Psoas muscle (tissue), 8 donors: ENCODE measurements around the gene FOXA2. TPM values are rescaled to one million over a fixed set of nuclear protein-coding genes. Genes with fewer than 3 reads are reported as not detected.
"Not testable (repeated sequence)": the region's sequence is repeated elsewhere in the genome, so short reads cannot be mapped to it uniquely, and the experiment has no call there.

Source experiments
- ATAC-seq, 4 donors: fragments of 200-7000 bp; cut with Tn5 transposase; one replicate each; pipeline ENCODE4 v1.9.1; 2020; ENCODE audit warnings: moderate library complexity in 3 of 4, mild to moderate bottlenecking in 2 of 4
- DNase-seq, 2 donors: peaks; one replicate each; pipeline ENCODE4 v3.0.0-alpha.2; 2020
- H3K27ac ChIP-seq: fragments of 200-600 bp; one replicate; pipeline ENCODE4 v1.8.0; 2022
- H3K27me3 ChIP-seq, 3 donors: fragments of 200-600 bp in 1 of 3; one replicate each; pipeline versions ENCODE4 v1.6.1 to v1.8.0; 2013 to 2022; ENCODE audit warnings: low read length in 2 of 3, mild to moderate bottlenecking in 2 of 3, moderate library complexity in 1 of 3; ENCODE audit not compliant: insufficient read depth in 3 of 3
- H3K36me3 ChIP-seq, 2 donors: fragments of 200-600 bp in 1 of 2; one replicate each; pipeline versions ENCODE4 v1.6.1 to v1.8.0; 2013 to 2022; ENCODE audit warnings: low read depth in 1 of 2, mild to moderate bottlenecking in 1 of 2, moderate library complexity in 1 of 2; ENCODE audit not compliant: insufficient read depth in 1 of 2
- H3K4me1 ChIP-seq: fragments of 200-600 bp; one replicate; pipeline ENCODE4 v1.8.0; 2022
- H3K4me3 ChIP-seq: fragments of 200-600 bp; one replicate; pipeline ENCODE4 v1.8.0; 2022; ENCODE audit warnings: mild to moderate bottlenecking
- H3K9me3 ChIP-seq: fragments of 200-600 bp; one replicate; pipeline ENCODE4 v1.8.0; 2022
- WGBS, 3 donors: extraction: QIAGEN DNeasy Blood & Tissue Kit; methylation state at CpG; one replicate each; pipeline versions ENCODE4 v1.1.6 to v1.1.7; 2013; 5-methylcytosine and 5-hydroxymethylcytosine counted together
- intact Hi-C, 2 donors: fragments of 100-400 bp; cut with DNase I; formaldehyde crosslinking; loops; one replicate each; pipeline versions ENCODE4 v1.11.0 to v1.14.2; 2022
- polyA plus RNA-seq, 3 donors: library from polyadenylated mRNA; stranded (reverse); fragments of 200-250 nt; gene quantifications; one replicate each; pipeline ENCODE4 v1.2.3, GENCODE V29; 2013
- total RNA-seq, 4 donors: library from RNA; stranded (reverse); fragmentation: NEBNext Ultra II Directional in 2 of 4; extraction: Animal tissue kit (Norgen Biotek cat#: 25700) in 2 of 4; gene quantifications; one replicate each; pipeline versions ENCODE4 v1.2.1 to v1.2.4, GENCODE V29; 2021 to 2023
- TF ChIP-seq, protein P1 (sequence below): fragments of 200-600 bp; IDR thresholded peaks from one replicate; pipeline ENCODE4 v1.8.0; 2022; ENCODE audit warnings: antibody characterized with exemption
- donor health status: healthy with polysubstance abuse.
- donor health status: DM: no; HTN: no; CAD: no; lungs with moderate emphysema.
- donor health status: Bipolar disorder and iron deficiency.
- donor health status: healthy.
- donor health status: DM: yes; HTN: yes; CAD: no.
- donor health status: DM: no; HTN: no; CAD: no.
- donor health status: DM: no; HTN: no; CAD: no.
- donor health status: DM: yes; HTN: yes; CAD: no.

The FOXA2 gene
- total and polyA plus RNA-seq, 7 donors: 0.26 TPM; not detected in 6

DNA sequence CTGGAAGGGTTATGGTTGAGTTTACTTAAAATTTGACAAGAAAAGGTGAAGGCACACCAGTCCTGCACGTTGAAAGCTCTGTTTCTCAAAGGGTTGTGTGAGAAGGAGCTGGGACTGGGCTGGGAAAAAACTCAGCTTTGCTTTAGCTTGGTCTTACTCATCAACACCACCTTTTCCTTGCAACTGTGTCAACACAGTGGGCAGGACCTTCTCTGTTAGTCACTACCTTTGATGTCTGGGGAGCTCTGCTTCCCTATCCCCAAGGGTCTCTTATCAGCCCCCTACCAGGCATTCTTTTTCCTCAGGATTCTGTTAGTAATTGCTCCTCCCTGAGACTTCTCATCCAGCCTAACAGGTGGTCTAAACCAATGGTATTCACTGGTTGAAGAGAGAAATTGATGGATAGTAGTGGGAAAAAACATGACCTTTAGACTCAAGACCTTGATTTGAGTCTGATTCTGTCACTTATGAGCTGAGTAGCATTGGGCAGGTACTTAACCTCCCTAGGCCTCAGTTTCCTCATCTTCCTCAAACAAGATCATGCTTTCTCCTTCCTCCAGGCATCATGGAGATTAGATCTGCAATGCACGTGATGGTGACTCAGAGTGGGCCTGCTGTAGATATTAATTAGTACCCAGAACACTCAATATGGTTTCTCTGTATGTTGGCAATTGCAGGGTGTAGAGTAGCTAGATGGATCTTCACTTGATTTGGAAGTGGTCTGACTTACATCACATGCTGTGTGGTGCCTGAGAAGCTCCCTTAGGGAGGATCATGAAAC, 17.2 kb upstream of the FOXA2 start:
- Histone ChIP-seq H3K4me3 (no peak overlapping the region), H3K27me3 (peaks cover 3 to 21% (median 8%) of the 10 kb centered on the region in 3 donors), H3K36me3 (no peaks in the 10 kb centered on the region), H3K27ac (no peak overlapping the region), H3K4me1 (no peaks in the 10 kb centered on the region), H3K9me3 (no peaks in the 10 kb centered on the region)
- 48 to 57% (median 57%) methylated on average over 2 of the region's 2 CpGs for WGBS, 3 donors
- DNase-seq: no peak
- intact Hi-C loops: no loop called here
- ATAC-seq: no peak
- TF ChIP-seq, protein P1, sequence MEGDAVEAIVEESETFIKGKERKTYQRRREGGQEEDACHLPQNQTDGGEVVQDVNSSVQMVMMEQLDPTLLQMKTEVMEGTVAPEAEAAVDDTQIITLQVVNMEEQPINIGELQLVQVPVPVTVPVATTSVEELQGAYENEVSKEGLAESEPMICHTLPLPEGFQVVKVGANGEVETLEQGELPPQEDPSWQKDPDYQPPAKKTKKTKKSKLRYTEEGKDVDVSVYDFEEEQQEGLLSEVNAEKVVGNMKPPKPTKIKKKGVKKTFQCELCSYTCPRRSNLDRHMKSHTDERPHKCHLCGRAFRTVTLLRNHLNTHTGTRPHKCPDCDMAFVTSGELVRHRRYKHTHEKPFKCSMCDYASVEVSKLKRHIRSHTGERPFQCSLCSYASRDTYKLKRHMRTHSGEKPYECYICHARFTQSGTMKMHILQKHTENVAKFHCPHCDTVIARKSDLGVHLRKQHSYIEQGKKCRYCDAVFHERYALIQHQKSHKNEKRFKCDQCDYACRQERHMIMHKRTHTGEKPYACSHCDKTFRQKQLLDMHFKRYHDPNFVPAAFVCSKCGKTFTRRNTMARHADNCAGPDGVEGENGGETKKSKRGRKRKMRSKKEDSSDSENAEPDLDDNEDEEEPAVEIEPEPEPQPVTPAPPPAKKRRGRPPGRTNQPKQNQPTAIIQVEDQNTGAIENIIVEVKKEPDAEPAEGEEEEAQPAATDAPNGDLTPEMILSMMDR: no peak

DNA sequence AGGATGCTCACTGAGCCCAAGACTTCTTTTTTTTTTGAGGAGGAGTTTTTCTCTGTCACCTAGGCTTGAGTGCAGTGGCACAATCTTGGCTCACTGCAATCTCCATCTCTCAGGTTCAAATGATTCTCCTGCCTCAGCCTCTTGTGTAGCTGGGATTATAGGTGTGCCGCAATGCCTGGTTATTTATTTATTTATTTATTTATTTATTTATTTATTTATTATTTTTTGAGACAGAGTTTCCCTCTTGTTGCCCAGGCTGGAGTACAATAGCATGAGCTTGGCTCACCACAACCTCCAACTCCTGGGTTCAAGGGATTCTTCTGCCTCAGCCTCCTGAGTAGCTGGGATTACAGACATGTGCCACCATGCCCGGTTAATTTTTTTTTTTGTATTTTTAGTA, 14.9 kb upstream of the FOXA2 start:
- intact Hi-C loops, H3K36me3 ChIP-seq, H3K4me3 ChIP-seq, H3K27ac ChIP-seq, DNase-seq, H3K9me3 ChIP-seq, ATAC-seq, H3K4me1 ChIP-seq: not testable (repeated sequence)
- H3K27me3 ChIP-seq: peaks cover 3 to 39% (median 8%) of the 10 kb centered on the region in 3 donors
- WGBS, 3 donors: 92 to 100% (median 98%) methylated on average over 2 of the region's 2 CpGs

DNA sequence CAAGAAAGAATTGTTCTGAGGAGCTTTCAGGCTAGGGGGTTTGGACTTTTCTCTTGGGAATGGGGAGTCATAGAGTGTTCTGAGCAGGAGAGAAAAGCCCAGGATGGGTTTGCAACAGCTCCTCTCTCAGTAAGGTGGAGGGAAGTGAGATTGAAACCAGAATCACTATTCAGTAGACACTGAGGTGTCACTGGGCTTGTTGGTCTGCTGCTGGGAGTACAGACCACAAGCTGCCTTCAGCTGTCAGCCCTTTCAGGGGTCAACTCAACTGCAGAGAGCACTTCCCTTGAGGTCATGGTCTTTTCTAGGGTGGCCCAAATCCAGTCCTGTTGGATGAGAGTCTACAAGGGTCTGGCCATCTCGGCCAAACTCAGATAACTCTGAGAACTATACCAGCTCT, 12.9 kb upstream of the FOXA2 start:
- no peaks in the 10 kb centered on the region for H3K4me1 ChIP-seq
- H3K36me3 ChIP-seq: no peaks in the 10 kb centered on the region
- TF ChIP-seq, protein P1: no peak
- H3K27ac ChIP-seq: no peak overlapping the region
- H3K27me3 ChIP-seq: peaks cover 3 to 42% (median 8%) of the 10 kb centered on the region in 3 donors
- DNase-seq: no peak
- 60 to 74% (median 70%) methylated on average over 1 of the region's 1 CpG for WGBS, 3 donors
- H3K9me3 ChIP-seq: no peaks in the 10 kb centered on the region
- intact Hi-C loops: no loop called here
- H3K4me3 ChIP-seq: no peak overlapping the region
- no peak for ATAC-seq

DNA sequence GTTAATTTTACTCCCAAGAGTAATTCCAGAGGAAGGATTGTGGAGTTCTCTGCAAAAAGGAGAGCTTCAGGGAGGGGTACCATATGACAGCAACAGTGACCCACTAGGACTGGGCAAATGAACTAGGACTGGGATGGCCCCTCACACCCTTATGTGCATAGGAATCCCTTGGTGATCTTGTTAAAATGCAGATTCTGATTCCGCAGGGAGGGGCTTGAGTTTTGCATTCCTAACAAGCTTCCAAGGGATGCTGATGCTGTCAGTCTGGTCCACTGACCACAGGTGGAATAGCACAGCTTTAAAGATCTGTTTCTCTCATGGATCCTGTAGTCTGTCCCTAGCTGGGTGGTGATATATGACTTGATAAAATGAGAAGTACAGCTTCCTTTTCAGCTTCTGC, 6.3 kb upstream of the FOXA2 start:
- Histone ChIP-seq H3K27ac (no peak overlapping the region), H3K4me1 (no peaks in the 10 kb centered on the region), H3K4me3 (no peak overlapping the region), H3K27me3 (peaks cover 11 to 64% (median 14%) of the 10 kb centered on the region in 3 donors), H3K36me3 (no peaks in the 10 kb centered on the region), H3K9me3 (no peaks in the 10 kb centered on the region)
- DNase-seq: no peak
- WGBS, 3 donors: 5 to 15% (median 15%) methylated on average over 1 of the region's 1 CpG
- intact Hi-C loops: no loop called here
- TF ChIP-seq, protein P1: no peak
- no peak for ATAC-seq

DNA sequence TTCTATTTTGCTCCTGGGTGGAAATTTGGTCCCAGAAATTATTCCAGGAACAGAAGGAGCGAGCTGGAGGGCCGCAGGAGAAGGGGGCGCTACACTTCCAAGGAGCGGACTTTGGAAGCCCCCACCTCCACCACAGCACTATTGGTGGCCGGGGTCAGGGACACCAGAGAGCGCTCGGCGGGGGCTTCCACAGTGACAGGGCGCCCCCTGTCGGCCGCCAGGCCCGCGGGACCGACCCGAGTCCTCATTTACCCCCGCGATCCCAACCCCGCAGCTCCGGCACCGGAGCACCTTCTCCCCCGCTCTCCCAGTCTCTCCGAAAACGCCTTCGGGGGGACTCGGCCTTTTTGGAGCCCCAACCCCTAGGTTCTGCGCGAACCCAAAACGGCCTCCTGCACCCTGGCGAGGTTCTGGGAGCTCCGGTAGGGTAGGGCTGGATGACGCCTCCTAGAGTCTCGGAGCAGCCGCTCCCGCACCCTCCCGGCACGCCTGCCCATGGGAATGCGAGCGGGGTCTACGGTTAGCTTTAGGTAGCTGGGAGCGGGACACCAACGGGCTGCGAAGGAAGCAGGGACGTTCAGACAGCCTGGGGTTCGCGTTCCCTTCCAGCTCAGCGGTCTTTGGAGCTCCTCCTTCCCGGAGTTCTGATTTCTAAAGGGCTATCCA, 2.4 kb upstream of the FOXA2 start:
- TF ChIP-seq, protein P1: peak; percentile 47
- peak in 1 of 2 donors; percentile 65 for DNase-seq
- Histone ChIP-seq H3K27me3 (peaks cover 22 to 84% (median 43%) of the 10 kb centered on the region in 3 donors), H3K4me3 (no peak overlapping the region), H3K4me1 (peaks cover 8% of the 10 kb centered on the region), H3K9me3 (no peaks in the 10 kb centered on the region), H3K36me3 (no peaks in the 10 kb centered on the region), H3K27ac (no peak overlapping the region)
- ATAC-seq: peak in 2 of 4 donors; percentile 59 to 76
- 3 to 5% (median 5%) methylated on average over 44 to 47 of the region's 47 CpGs for WGBS, 3 donors
- intact Hi-C loops: loop anchor here (2.0 to 10.0 kb wide), 2 partner anchors 248 to 252 kb away; no protein-coding TSS in a partner anchor
